HG03460 (cell line): ENCODE results near the gene MYH15.
A peak's percentile ranks its signal among the peaks of the same experiment; 100 is the strongest.

ENCODE experiments used
- ATAC-seq: cut with Tn5 transposase; IDR thresholded peaks from one replicate; pipeline ENCODE4 v1.9.1; 2021; ENCODE audit not compliant: unreplicated experiment

MYH15 gene

DNA sequence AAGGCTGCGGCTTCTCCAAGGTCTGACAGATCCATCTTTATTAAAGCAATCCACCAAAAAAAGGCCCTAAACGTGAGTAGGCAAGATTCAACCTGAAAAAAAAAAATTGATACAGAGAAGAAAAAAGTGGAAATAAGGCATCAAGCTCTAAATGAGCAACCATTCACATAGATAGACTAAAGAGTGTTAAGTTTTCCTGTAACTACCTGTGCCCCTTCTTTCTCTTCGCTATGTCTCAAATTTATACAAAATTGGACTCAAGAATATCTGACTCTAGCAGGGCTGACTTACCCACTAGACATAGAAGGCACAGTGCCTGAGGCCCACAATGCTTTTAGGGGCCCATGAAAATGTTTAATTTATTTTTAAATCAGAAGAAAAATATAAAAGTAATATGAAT is at the start of gene MYH15:
MYH15 (minus strand) TSS at position 101 of the 400 bp plus-strand sequence; CDS start at position 35, 66 bp downstream.
- ATAC-seq, result no peak

DNA sequence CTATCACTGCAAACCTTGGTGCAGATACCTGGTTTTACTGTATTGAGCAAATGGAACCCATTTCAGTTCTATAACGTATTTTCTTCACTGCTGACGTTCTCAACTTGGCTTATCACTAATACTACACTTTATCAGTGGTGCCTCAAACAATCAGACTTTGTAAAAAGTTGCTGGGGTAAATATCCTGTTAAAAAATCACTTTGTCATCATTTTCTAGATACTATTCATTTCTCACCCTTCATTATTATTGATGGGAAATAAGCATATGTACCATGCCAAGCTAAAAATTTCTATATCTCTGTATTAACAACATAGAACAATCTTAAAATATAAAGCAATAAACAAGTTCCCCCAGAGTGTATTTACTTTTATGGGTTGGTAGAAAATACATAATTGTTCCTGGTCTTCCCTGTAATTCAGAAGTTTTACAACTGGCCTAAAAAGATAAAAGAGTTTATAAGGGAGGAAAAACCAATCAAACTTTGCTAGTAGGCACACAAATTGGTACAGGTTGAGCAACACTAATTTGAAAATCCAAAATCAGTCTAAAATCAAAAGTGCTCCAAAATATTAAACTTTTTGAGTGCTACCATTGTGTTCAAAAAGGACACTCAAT is 45.7 kb upstream of the MYH15 start:
- no peak for ATAC-seq

DNA sequence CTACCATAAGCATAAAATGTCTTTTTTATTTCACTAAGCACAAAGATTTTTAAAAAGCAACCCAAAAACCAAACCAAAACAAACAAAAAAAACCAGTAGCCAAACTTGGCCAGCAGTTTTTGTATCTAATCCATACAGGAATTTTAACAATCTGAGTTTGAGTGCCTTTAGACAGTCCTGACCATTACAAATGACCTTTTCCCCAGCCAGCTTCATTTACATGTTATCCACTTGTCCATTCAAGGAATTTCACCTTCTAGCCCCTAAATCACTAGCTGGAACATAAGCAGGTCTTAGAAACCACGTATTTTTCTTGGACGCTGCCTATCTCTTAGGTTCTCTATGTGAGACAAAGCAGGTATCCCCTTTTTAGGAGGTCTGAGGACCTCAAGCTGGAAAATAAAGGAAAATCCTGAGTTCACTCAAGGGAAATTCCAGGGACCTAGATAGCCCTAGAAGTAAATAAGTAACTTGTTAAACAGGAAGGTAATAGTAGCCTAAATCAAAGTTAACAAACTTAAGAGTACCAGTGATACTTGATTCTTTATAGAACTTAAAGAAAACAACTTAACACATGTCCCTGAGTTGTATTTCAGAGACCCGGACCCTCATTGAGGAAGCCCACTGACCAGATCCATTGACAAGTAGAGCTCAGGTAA is 44.6 kb upstream of the MYH15 start:
- ATAC-seq, result no peak

DNA sequence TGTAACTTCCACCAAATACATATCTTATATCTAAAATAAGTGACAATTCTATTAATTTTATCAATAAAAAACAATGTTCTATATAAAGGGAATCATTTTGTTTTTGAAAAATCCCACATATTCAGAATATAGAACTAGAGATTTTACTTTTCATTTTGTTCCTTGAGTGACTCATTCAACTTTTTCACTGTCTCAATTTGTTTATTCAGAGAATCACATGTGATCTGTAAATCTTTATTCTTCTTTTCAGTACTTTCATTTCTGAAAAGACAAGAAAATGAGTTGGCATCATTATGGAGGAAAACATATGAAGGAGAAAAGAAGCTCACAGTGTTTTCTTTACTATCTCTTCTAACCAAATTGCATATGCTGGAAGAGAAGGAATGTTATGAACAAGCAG is 43.8 kb upstream of the MYH15 start:
- ATAC-seq, result no peak

DNA sequence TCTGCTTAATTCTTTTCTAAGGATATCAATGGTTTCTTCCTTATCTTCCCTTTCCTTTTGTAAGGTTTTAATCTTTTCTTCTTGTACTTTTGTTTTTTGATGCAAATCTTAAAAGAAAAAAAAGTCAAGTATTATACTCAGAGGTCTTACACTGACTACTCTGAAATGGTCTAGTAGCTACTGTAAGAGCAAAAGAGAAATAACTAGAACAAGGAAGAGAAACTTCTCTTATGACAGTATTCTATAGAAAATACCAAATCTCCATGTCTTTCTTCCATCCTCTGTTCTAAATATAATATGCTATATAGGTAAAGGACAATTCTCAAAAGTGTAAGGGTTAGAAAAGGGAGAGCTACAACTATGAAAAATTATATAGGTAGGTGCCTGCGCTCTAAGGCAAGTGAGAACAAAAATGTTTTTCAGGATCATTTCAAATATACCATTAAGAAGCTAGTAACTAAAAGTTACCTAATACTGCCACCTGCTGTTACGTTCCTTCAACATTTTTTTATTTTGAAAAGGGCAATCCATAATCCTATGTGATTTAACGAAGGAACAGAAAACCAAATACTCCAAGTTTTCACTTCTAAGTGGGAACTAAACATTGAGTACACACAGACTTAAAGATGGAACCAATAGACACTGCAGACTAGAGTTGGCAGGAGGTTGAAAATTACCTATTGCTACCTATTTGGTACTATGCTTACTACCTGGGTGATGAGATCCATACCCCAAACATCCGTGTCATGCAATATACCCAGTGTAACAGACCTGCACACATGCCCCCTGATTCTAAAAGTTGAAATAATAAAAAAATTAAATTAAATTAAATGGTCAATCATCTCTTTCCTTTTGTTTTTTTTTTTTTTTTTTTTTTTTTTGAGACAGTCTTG is 42.1 kb upstream of the MYH15 start:
- ATAC-seq, result peak; percentile 49

DNA sequence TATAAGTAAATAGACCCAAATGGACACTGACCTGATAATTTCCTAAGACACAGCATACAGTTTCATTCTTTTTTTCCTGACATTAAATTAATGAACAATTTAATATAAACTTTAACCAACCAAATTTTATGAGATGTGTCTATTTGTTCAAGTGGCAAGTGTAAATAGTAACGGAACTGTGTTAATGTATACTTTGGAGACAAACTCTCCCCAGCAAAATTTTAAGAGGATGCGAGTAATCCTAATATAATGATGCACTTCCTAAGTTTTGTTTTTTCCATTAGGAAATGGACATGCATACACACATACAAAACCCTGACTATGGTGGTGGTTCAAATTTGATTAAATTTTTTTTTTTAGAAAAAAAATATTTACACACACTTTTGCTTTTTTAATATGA is 38.5 kb upstream of the MYH15 start:
- ATAC-seq, result no peak

DNA sequence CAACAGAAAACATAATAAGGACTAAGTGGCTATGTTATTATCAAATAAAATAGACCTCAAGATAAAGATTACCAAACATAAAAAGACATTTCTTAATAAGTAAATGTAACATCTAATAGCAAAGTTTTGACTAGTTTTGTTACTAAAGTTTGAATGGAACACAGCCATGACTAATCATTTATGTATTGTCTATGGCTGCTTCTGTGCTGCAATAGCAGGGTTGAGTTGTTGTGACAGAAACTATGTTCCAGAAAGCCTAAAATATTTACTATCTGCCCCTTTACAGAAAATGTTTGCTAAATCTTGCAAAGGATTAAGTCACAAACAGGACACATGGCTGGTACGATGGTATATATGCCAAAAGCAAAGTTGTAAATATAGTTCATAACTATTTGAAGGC is 37.9 kb upstream of the MYH15 start:
- ATAC-seq, result no peak

DNA sequence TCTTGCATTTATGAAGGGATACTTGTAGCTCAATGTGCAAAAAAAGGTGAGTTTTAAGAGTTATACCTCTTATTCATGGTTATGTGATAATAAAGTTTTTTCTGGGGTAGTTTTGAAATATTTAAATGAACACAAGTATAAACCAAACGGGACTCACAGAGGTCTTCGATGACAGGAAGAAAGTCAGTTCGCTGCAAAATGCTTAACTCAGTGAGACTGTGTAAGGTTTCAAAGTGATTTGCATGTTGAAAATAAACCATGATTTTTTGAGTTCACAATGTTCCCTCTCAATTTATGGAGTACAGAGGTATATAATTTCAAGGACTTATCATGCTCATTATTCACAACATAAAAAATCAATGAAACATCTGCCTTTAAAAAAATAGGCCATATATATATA is 36.3 kb upstream of the MYH15 start:
- ATAC-seq, result peak; percentile 56

DNA sequence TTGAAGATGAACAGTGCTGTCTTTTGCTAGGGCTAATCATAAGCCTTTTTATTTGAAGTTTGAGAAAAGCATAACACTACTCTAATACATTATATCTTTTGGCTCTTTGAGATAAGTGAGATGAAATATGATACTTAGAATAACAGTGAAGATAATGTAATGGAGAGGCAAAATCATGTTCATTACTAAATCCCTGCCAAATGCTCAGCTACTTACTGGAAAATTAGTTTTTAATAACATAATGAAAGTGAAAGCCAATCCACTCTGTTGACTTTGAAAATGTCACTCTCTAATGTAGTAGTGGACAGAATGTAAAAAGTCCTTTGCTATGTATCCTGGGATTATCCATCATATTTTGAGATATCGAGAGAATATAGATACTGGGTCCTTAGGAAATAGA is 35.9 kb upstream of the MYH15 start:
- no peak for ATAC-seq

DNA sequence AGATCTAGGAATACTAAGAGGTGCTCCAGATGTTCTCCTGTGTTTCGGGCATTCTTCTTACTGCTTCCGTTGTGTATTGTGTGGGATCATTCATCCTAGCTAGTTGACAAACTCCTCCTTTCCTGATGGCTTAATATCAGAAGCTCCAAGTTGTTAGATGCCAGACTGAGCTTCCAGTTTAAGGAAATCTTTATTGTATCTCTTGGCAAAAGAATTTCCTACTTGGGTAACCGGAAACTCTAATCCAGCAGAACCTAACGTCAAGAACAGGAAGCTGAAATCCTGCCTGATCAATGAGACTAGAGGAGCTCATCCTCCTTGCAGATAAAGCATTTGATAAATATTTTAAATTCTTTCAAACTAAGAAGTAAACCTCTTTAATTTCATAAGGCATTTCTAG is 27.7 kb upstream of the MYH15 start:
- ATAC-seq, result no peak

DNA sequence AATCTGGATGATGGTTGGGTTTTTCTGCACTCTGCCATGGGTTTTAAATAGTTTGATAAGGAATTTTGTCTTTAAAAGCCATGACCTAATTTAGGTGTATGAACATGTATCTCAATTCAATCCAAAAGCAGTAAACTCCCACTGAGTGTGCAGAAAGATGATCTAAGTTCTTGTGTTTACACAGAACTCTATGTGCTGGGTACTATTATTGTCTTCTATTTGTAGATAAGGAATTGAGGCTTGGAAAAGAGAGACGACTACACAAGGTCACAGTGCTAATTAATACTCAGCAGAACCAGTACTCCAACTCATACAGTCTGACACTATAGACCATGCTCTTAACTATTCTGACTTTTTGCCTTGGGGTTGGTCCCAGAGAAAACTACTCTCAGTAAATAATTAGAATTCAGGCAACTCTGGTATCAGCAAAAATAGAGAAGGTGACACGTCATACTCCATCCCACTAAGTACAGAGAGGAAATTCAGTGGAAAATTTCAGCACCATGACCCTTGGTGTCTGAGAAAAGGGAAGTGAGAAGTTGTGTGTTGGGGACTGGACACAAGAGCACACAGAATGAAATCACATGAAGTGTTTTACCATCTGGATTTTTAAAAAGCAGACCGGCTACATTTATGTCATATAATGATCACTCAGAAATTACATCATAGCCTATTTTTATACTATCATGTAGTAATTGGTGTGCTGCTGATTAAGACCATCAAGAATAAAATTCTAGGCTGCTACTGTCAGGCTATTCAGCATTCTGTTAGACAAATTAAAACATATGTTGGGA is 18.3 kb upstream of the MYH15 start:
- peak; percentile 89 for ATAC-seq

DNA sequence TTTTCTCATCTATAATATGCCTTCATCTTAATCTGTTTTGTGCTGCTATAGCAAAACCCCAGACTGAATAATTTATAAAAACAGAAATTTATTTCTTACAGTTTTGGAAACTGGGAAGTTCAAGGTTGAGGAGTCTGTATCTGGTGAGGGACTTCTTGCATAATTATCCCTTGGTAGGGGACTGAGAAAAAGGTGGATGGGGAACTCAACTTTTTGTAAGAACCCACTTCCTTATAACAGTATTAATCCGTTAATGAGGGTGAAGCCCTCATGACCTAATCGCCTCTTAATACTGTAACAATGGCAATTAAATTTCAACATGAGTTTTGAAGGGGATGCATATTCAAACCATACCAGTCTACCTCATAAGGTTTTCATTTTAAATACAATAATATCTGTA is 17.4 kb upstream of the MYH15 start:
- no peak for ATAC-seq

DNA sequence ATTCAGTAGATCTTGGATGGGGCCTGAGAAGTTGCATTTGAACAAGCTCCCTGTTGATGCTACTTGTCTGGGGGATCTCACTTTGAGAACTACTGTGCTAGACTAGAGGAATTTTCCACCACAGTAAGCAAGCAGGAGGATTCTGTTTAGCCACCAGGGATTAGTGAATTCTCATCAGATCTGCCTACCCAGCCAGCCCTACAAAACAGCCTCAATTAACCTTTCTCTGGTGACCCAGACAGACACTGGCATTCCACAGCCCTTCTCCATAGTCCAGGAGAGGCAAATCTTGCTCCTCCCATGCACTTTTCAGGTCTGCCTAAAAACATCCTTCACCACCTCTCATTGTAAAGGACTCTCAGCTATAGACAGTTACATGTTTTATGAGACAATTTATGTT is 16.7 kb upstream of the MYH15 start:
- ATAC-seq, result no peak

DNA sequence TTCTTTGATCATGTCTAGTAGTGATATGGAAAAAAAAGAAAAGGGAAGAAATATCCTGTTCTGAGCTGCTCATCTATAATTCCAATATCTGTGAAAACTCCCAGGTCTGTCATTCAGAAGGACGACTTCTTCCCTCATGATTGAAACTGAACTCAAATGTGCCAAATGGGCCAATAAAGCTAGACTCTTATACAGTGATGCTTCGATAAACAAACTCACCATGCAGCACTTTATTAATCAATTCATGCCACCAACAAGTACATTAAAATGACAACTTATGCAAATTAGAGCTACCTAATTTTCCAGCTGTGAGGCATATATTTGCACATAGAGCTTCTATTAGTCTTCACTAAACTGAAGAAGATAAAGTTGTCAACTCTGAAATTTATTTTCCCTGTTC is 15.6 kb upstream of the MYH15 start:
- no peak for ATAC-seq

DNA sequence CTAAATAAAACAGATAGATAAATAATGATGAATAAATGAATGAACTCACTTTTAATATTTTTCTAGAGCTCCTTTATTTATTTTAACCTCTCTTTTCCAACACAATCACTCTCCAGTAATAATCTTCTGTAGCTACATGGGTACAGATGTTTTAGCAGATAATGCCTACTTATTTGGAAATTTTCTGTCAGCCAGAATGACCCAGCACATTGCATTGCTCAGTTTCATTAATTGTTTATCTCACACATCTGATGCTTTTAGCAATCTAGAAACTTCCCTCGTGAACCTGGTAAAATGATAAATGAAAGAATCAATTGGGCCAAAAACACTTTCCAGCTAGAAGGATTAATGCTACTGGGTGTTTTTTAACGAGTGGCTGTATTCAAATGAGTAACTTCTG is 14.9 kb upstream of the MYH15 start:
- ATAC-seq, result no peak

DNA sequence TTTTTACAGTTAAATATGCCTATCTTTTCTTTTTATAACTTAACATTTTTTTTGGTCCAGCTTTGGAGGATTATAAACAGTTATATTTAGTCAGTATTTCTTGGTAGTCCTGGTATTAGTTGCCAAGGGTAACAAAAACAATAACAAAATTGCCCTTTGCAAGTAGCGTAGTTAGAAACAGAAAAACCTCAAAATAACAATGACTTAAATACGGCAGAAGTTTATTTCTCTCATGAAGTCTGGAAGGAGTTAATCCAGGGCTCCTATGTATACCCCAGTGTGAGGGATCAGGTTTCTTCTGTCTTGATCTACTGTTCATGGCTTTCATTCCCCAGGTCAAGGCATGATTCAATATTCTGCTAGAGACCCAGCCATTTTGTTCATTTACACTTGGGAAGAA is 14.1 kb upstream of the MYH15 start:
- ATAC-seq, result no peak

DNA sequence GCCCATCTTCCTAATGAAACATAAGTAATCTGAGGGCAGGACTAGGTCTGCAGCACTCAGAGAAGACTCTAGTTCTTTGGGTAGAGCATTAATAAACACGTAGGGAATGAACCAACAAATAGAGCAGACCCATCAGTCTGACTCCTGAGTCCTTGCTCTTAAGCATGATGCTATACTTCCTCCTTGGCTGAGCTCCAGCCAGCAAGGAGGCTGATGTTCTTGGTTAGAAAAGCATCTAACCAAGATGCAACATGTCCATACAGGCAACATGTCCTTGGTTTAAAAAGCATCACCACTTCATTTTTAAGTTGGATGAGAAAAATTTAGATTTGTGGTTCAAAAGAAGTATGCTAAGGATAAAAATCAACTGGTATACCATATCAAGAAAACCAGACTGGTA is 8.5 kb upstream of the MYH15 start:
- ATAC-seq, result no peak

DNA sequence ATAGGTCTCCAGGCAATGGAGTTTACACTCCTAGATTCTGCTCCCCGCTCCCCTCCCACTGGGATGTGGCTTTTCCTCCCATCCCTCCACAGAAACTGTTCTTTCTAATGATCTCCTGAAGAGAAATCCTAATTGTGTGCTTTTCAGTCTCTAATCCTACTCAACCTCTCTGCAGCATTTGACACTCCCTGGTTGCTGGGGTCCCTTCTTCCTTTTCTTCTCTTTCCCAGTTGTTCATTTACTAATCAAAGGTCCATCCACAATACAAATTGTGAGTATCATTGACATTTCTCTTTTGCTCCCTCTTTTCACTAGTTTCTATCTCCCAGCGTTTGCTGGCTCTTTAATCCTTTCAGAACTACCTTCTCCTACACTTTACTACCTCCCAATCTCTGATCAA is 6.5 kb upstream of the MYH15 start:
- ATAC-seq, result no peak

DNA sequence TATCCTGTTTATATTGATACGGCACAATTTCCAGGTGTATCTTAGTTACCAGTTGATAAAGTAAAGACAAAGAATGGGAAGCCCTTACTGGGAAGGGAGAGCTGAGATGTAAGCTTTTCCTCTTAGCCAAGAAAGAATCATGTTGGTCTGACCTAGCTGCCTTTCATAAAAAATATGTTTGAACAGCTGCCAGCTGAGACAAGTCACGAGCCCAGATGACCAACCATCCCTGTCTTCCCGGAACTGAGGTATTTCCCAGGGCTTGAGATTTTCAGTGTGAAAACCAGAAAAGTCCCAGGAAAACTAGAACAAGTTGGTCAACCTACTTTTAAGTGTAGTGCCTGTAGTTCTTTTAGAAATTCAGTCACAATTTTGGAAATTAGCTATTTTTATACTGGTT is 3.6 kb upstream of the MYH15 start:
- no peak for ATAC-seq

DNA sequence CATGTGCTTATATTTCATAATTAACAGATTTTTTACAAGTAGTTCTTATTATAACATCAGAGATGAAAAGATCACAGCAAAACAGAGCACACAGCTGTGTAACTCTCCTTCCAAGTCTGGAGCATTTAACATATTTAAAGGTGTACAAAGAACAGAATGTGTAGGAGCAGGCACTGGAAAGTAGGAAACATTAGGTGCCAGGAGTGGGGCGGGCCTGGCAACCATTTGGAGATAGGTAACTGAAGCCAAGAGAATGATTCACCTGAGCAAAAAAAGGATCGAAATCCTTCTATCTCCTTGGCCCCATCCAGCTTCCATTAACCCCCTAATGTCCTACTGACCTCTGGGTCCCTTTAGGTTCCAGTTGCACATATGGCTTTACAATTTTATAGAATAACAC is 2.3 kb upstream of the MYH15 start:
- no peak for ATAC-seq

DNA sequence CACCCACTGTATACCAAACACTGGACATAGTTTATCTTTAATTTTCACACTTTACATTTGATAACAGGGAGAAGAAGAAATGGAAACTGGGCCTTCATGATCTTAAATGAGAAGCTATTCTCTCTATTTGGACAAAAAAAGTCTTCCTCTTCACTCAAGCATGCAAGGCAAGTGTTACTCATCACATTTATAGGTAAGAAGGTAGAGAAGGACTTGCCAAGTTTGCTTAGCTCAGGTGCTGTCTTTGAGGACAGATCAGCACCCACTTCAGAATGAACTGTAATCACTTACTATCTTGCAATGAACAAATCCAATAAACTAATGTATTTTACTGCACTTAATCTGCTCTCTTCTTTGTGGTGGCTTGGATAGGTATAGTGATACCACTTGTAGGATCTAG is 1.1 kb upstream of the MYH15 start:
- ATAC-seq, result no peak
